HG03575 (cell line): ENCODE data around the gene SAMD3.

Experiments
- ATAC-seq: cut with Tn5 transposase; IDR thresholded peaks from one replicate; pipeline ENCODE4 v1.9.1; 2021; ENCODE audit not compliant: unreplicated experiment, insufficient number of reproducible peaks, low FRiP score; ENCODE audit errors: extremely low read depth

Gene SAMD3

DNA sequence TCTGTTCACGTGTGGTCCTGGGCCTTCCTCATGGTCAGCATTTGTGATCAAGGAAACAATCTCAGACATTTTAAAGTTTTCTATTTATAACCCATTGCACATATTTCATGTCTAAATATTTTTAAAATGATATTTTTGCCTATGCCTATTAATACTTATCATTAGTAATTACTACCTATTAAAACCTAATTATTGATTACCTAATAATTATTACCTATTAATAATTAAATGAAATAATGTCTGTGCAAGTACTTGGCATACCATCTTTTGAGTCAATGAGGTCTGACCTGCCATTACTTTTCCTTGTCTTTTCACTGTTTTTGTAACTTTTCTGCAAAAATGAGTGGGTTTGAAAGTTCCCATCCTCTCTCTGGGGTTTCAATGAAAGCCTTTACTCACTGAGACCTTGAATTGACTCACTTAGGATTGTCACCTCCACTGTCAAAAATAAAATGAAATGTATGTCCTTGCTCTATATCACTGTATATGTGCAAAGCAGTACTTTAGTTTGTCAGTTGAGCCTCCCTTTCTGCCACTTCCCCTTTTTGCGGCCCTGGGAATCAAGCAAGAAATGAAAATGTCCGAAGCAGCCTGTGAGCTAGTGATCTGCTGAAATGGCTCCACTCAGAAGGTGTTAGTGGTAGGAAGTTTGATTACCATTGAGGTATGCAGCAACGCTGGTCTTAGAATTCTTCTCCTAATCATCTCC lies 116.6 kb downstream of the SAMD3 start:
- peak; percentile 65 for ATAC-seq

DNA sequence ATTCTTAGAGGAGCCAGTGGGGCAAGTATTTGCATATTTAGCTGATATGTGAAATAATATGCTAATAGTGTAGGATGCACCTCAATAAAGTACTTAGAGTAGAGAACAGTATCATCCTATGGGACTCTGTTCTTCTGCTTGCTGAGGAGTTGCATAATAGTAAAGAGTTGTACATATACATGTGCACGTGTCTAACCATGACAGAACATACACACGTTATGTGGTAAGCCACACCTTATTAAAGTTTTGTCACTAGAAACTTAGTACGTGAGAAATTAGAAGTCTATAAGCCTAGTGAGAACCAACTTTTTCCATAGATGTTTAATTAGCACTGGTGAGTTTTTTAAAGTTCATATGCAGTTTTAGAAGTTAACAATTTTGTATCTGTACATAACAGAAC lies 123.6 kb downstream of the SAMD3 start:
- no peak for ATAC-seq

DNA sequence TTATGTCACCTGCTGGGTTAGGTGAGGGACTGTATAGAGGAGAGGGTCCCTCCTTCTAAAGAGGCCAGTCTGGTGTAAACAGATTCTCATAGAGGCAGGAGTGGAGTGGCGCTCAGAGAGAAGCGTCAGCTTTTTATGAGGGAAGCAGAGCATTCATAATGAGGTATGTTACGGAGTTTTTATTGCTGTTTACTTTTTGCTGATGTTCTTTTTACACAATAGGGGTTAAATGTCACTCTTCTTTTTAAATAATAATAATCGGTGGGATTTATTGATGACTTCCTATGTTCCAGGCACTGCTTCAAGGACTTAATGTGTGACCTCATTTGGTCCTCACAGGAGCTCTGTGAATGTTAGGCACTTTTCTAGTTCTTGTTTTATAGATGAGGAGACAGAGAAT lies 124.4 kb downstream of the SAMD3 start:
- ATAC-seq: no peak
